ENCODE measurements around the gene POLD2. TPM values are rescaled to one million over a fixed set of nuclear protein-coding genes. Genes with fewer than 3 reads are reported as not detected.
A peak's percentile ranks its signal among the peaks of the same experiment; 100 is the strongest.

Gene POLD2
- total and polyA plus RNA-seq, 2 donors (not counting 1 experiment from before 2014, with no cell fraction given): 69.8 to 76.5 TPM

DNA sequence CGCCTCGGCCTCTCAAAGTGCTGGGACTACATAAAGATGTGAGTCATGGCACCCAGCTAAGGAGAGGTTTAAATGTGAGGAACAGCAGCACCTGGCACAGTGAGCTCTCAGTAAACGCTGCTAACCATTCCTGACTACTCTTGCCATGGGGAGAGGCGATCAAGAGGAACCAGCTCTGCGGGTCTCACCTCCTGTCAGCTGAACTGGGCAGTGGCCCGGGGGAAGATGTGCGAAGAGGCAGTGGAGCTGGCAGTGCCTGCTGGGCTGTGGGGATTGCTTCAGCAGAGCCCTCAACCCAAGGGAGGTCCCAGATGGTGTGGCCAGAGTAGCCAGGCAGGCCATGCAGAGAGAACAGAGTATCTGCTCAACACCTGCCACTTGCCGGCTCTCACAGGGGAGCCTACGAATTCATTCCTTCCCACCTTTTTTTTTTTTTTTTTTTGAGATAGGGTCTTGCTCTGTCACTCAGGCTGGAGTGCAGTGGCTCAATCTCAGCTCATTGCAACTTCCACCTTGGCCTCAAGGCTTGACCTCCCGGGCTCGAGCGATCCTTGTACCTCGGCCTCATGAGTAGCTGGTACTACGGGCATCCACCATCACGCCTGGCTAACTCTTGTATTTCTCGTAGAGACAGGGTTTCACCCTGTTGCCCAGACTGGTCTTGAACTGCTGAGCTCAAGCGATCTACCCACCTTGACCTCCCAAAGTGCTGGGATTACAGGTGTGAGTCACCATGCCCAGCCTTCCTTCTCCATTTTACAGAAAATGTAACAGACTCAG is 47.9 kb downstream of the POLD2 start:
- Histone ChIP-seq H3K36me3 (ENCODE audit: control insufficient read depth, insufficient read depth, low read length) (peaks cover 26% of the 10 kb centered on the region), H3K27me3 (ENCODE audit: control insufficient read depth, insufficient read depth, low read length) (no peaks in the 10 kb centered on the region), H3K9me3 (ENCODE audit: control insufficient read depth, insufficient read depth, low read depth, low read length) (no peaks in the 10 kb centered on the region), H3K9ac (ENCODE audit: insufficient read depth, low read length) (no peak overlapping the region), H4K20me1 (ENCODE audit: control insufficient read depth, extremely low read depth, insufficient read depth, low read length) (no peaks in the 10 kb centered on the region), H3K79me2 (ENCODE audit: control insufficient read depth, insufficient read depth, low read length) (no peaks in the 10 kb centered on the region), H3K4me1 (ENCODE audit: control insufficient read depth, extremely low read depth, insufficient read depth, low read length) (peaks cover 2% of the 10 kb centered on the region), H3K27ac (ENCODE audit: insufficient read depth, low read length) (no peak overlapping the region), H2AFZ (ENCODE audit: low read length) (no peak overlapping the region), H3K4me3 (replicated peaks in 1 of 4; ENCODE audit: control extremely low read depth in 1 of 4, insufficient read depth in 1 of 4, low read depth in 3 of 4, low read length in 4 of 4) (no peak overlapping the region), H3K4me2 (ENCODE audit: extremely low read depth, insufficient read depth, low read length) (no peak overlapping the region)
- no peak for DNase-seq (ENCODE audit: low read depth in 2 of 2)
- TF ChIP-seq CTCF (conservative IDR thresholded peaks at IDR 0.05 in 1 of 2, IDR thresholded peaks at IDR 0.05 in 1 of 2; ENCODE audit: low read depth in 1 of 2, low read length in 2 of 2): no peak
- no peak for TF ChIP-seq EZH2 (IDR thresholded peaks at IDR 0.05; ENCODE audit: low read length, missing control alignments)

DNA sequence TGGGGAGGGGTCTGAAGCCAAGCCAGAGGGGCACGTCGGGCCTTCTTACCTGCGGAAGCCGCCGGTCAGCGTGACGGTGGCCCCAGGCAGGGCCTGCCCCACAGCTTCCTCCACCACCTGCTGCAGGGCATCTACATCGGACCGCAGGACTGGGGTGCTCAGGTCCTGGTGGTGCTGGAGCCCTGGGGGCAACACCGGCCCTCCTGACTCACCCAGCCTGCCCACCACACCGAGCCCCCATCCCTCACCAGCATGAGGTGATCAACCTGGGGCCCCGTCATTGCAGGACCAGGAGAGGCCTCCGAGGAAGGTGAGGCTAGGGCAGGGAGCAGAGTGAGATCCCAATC is 49.0 kb downstream of the POLD2 start:
- no peak for TF ChIP-seq EZH2 (IDR thresholded peaks at IDR 0.05; ENCODE audit: low read length, missing control alignments)
- no peak for TF ChIP-seq CTCF (conservative IDR thresholded peaks at IDR 0.05 in 1 of 2, IDR thresholded peaks at IDR 0.05 in 1 of 2; ENCODE audit: low read depth in 1 of 2, low read length in 2 of 2)
- Histone ChIP-seq H3K9me3 (ENCODE audit: control insufficient read depth, insufficient read depth, low read depth, low read length) (no peaks in the 10 kb centered on the region), H3K36me3 (ENCODE audit: control insufficient read depth, insufficient read depth, low read length) (peaks cover 19% of the 10 kb centered on the region), H3K4me1 (ENCODE audit: control insufficient read depth, extremely low read depth, insufficient read depth, low read length) (peaks cover 2% of the 10 kb centered on the region), H3K27me3 (ENCODE audit: control insufficient read depth, insufficient read depth, low read length) (no peaks in the 10 kb centered on the region), H3K79me2 (ENCODE audit: control insufficient read depth, insufficient read depth, low read length) (no peaks in the 10 kb centered on the region), H4K20me1 (ENCODE audit: control insufficient read depth, extremely low read depth, insufficient read depth, low read length) (no peaks in the 10 kb centered on the region), H3K9ac (ENCODE audit: insufficient read depth, low read length) (no peak overlapping the region), H3K27ac (ENCODE audit: insufficient read depth, low read length) (peak overlapping the region; percentile 19), H3K4me2 (ENCODE audit: extremely low read depth, insufficient read depth, low read length) (no peak overlapping the region), H2AFZ (ENCODE audit: low read length) (no peak overlapping the region), H3K4me3 (replicated peaks in 1 of 4; ENCODE audit: control extremely low read depth in 1 of 4, insufficient read depth in 1 of 4, low read depth in 3 of 4, low read length in 4 of 4) (no peak overlapping the region)
- DNase-seq (ENCODE audit: low read depth in 2 of 2): no peak

GRCh38 chr7:44073664-44074348 is 49.5 kb downstream of the POLD2 start:
- Histone ChIP-seq H3K4me1 (ENCODE audit: control insufficient read depth, extremely low read depth, insufficient read depth, low read length) (peaks cover 2% of the 10 kb centered on the region), H3K36me3 (ENCODE audit: control insufficient read depth, insufficient read depth, low read length) (peaks cover 15% of the 10 kb centered on the region), H3K4me2 (ENCODE audit: extremely low read depth, insufficient read depth, low read length) (no peak overlapping the region), H3K27ac (ENCODE audit: insufficient read depth, low read length) (peak overlapping the region; percentile 23), H3K4me3 (replicated peaks in 1 of 4; ENCODE audit: control extremely low read depth in 1 of 4, insufficient read depth in 1 of 4, low read depth in 3 of 4, low read length in 4 of 4) (no peak overlapping the region), H3K9ac (ENCODE audit: insufficient read depth, low read length) (no peak overlapping the region), H3K79me2 (ENCODE audit: control insufficient read depth, insufficient read depth, low read length) (no peaks in the 10 kb centered on the region), H4K20me1 (ENCODE audit: control insufficient read depth, extremely low read depth, insufficient read depth, low read length) (no peaks in the 10 kb centered on the region), H3K27me3 (ENCODE audit: control insufficient read depth, insufficient read depth, low read length) (no peaks in the 10 kb centered on the region), H2AFZ (ENCODE audit: low read length) (no peak overlapping the region), H3K9me3 (ENCODE audit: control insufficient read depth, insufficient read depth, low read depth, low read length) (no peaks in the 10 kb centered on the region)
- TF ChIP-seq CTCF (conservative IDR thresholded peaks at IDR 0.05 in 1 of 2, IDR thresholded peaks at IDR 0.05 in 1 of 2; ENCODE audit: low read depth in 1 of 2, low read length in 2 of 2): no peak
- TF ChIP-seq EZH2 (IDR thresholded peaks at IDR 0.05; ENCODE audit: low read length, missing control alignments): no peak
- peak in 1 of 2 donors; percentile 77 for DNase-seq (ENCODE audit: low read depth in 2 of 2)
